ENCODE data around the gene SPESP1.

SPESP1 gene

GRCh38 chr15:68994981-68995761 is 64.8 kb downstream of the SPESP1 start:
- H2BK120ac ChIP-seq (ENCODE audit: low read depth, low read length), result no peak overlapping the region
- no peak overlapping the region for H2BK12ac ChIP-seq (ENCODE audit: low read length in 2 of 2)
- H2AK5ac ChIP-seq (ENCODE audit: low read length, severe bottlenecking), result no peak overlapping the region
- peaks cover 13 to 19% of the 10 kb centered on the region in 2 experiments for H3K27me3 ChIP-seq (ENCODE audit: control insufficient read depth in 1 of 2, insufficient read depth in 1 of 2, low read length in 2 of 2)
- no peak overlapping the region for H2BK5ac ChIP-seq (ENCODE audit: low read depth, low read length, poor library complexity, severe bottlenecking)
- no peak overlapping the region for H3K18ac ChIP-seq (ENCODE audit: low read depth in 1 of 2, low read length in 2 of 2)
- no peaks in the 10 kb centered on the region for H3K9me3 ChIP-seq (ENCODE audit: control insufficient read depth, low read length)
- no peak overlapping the region for H3K23ac ChIP-seq (ENCODE audit: low read length in 2 of 2)
- no peak overlapping the region for H4K8ac ChIP-seq (ENCODE audit: low read length)
- no peaks in the 10 kb centered on the region for H3K79me1 ChIP-seq (replicated peaks; ENCODE audit: low read length, poor library complexity, severe bottlenecking)
- no peak overlapping the region for H3K4me2 ChIP-seq (ENCODE audit: low read length, poor library complexity, severe bottlenecking)
- no peak for DNase-seq
- H2AFZ ChIP-seq (ENCODE audit: low read depth, low read length), result no peak overlapping the region
- peaks cover 4% of the 10 kb centered on the region for H3K4me1 ChIP-seq (ENCODE audit: control insufficient read depth, insufficient read depth, low read depth, low read length)
- 80% methylated on average over 7 of the region's 9 CpGs for WGBS
- no peak overlapping the region for H2BK15ac ChIP-seq (ENCODE audit: low read depth, poor library complexity, severe bottlenecking)
- no peak overlapping the region for H3K9ac ChIP-seq (ENCODE audit: low read length)
- H3K36me3 ChIP-seq (ENCODE audit: control insufficient read depth in 1 of 2, insufficient read depth in 2 of 2, low read depth in 1 of 2, low read length in 2 of 2), result no peaks in the 10 kb centered on the region
- no peak overlapping the region for H3K14ac ChIP-seq (ENCODE audit: low read length in 2 of 2)
- no peak overlapping the region for H3K4me3 ChIP-seq (ENCODE audit: insufficient read depth in 1 of 2, low read depth in 1 of 2, low read length in 2 of 2)
- no peak overlapping the region for H3K4ac ChIP-seq (ENCODE audit: low read depth in 1 of 2, low read length in 2 of 2)
- no peak overlapping the region for H3K27ac ChIP-seq (ENCODE audit: low read length, poor library complexity, severe bottlenecking)
- no peak overlapping the region for H4K91ac ChIP-seq (ENCODE audit: low read length)
